Tibial artery (tissue), 4 donors: ENCODE data around the gene ICA1.

Experiments
- DNase-seq, 2 donors: peaks; one replicate each; pipeline ENCODE4 v3.0.0-alpha.2; 2019
- H3K27ac ChIP-seq, 2 donors: fragments of 200-600 bp; sonication (generic) in 1 of 2; 1 replicate in 1 of 2; 2 replicates in 1 of 2; pipeline ENCODE4 v1.5.1; 2018 to 2019; ENCODE audit warnings: mild to moderate bottlenecking in 1 of 2
- H3K27me3 ChIP-seq, 2 donors: fragments of 200-600 bp; sonication (generic) in 1 of 2; one replicate each; pipeline versions ENCODE4 v1.5.1 to v1.6.0; 2016 to 2019
- H3K36me3 ChIP-seq, 3 donors: fragments of 200-600 bp; sonication (generic) in 2 of 3; one replicate each; pipeline ENCODE4 v1.5.1; 2016 to 2019; ENCODE audit warnings: mild to moderate bottlenecking in 2 of 3
- H3K4me1 ChIP-seq, 4 donors: fragments of 200-600 bp; sonication (generic) in 2 of 4; 1 replicate in 3 of 4; 2 replicates in 1 of 4; pipeline ENCODE4 v1.5.1; 2016 to 2019
- H3K4me3 ChIP-seq, 2 donors: fragments of 200-600 bp; sonication (generic) in 1 of 2; 1 replicate in 1 of 2; 2 replicates in 1 of 2; pipeline ENCODE4 v1.5.1; 2018 to 2019; ENCODE audit warnings: mild to moderate bottlenecking in 2 of 2
- H3K9me3 ChIP-seq, 3 donors: fragments of 200-600 bp; sonication (generic) in 1 of 3; one replicate each; pipeline ENCODE4 v1.5.1; 2016 to 2019
- CTCF ChIP-seq, 2 experiments: fragments of 200-600 bp in 1 of 2; fragments of 450-650 bp in 1 of 2; IDR thresholded peaks; one replicate each; pipeline ENCODE4 v1.5.1; 2017 to 2019; ENCODE audit warnings: antibody characterized with exemption in 2 of 2, mild to moderate bottlenecking in 1 of 2, moderate library complexity in 1 of 2
- intact Hi-C: fragments of 100-400 bp; cut with DNase I; formaldehyde crosslinking; loops from one replicate; pipeline ENCODE4 v1.15.0; 2023; ENCODE audit warnings: low total_unique reads

ICA1 gene

GRCh38 chr7:8113184-8113583 lies 148.8 kb downstream of the ICA1 start:
- no peak for DNase-seq
- Histone ChIP-seq H3K4me3 (no peak overlapping the region), H3K9me3 (no peaks in the 10 kb centered on the region), H3K36me3 (no peaks in the 10 kb centered on the region), H3K27me3 (no peaks in the 10 kb centered on the region), H3K27ac (no peak overlapping the region), H3K4me1 (no peaks in the 10 kb centered on the region)
- intact Hi-C loops, result no loop called here
- TF ChIP-seq CTCF (IDR thresholded peaks at IDR 0.05), result no peak

GRCh38 chr7:8112685-8113084 lies 149.3 kb downstream of the ICA1 start:
- Histone ChIP-seq H3K27ac (no peak overlapping the region), H3K4me1 (no peaks in the 10 kb centered on the region), H3K4me3 (no peak overlapping the region), H3K27me3 (no peaks in the 10 kb centered on the region), H3K9me3 (no peaks in the 10 kb centered on the region), H3K36me3 (no peaks in the 10 kb centered on the region)
- DNase-seq, result no peak
- no peak for TF ChIP-seq CTCF (IDR thresholded peaks at IDR 0.05)
- intact Hi-C loops, result no loop called here

GRCh38 chr7:8111282-8111960 lies 150.5 kb downstream of the ICA1 start:
- DNase-seq, result no peak
- no peaks in the 10 kb centered on the region for H3K4me1 ChIP-seq
- H3K27me3 ChIP-seq, result no peaks in the 10 kb centered on the region
- intact Hi-C loops, result no loop called here
- H3K9me3 ChIP-seq, result no peaks in the 10 kb centered on the region
- no peaks in the 10 kb centered on the region for H3K36me3 ChIP-seq
- no peak overlapping the region for H3K4me3 ChIP-seq
- H3K27ac ChIP-seq, result no peak overlapping the region
- TF ChIP-seq CTCF (IDR thresholded peaks at IDR 0.05), result no peak

- Histone ChIP-seq H3K36me3 (no peaks in the 10 kb centered on the region), H3K27ac (no peak overlapping the region), H3K4me1 (no peaks in the 10 kb centered on the region), H3K9me3 (no peaks in the 10 kb centered on the region), H3K4me3 (no peak overlapping the region), H3K27me3 (no peaks in the 10 kb centered on the region)
- intact Hi-C loops, result no loop called here
- no peak for DNase-seq
- no peak for TF ChIP-seq CTCF (IDR thresholded peaks at IDR 0.05)
Measured at GRCh38 chr7:8109196-8110022, 152.6 kb downstream of the ICA1 start.

- Histone ChIP-seq H3K36me3 (no peaks in the 10 kb centered on the region), H3K9me3 (peaks cover 0 to 3% (median 0%) of the 10 kb centered on the region in 3 donors), H3K4me3 (no peak overlapping the region), H3K27ac (no peak overlapping the region), H3K4me1 (no peaks in the 10 kb centered on the region), H3K27me3 (no peaks in the 10 kb centered on the region)
- no peak for TF ChIP-seq CTCF (IDR thresholded peaks at IDR 0.05)
- no peak for DNase-seq
- intact Hi-C loops, result no loop called here
Measured at GRCh38 chr7:8105449-8106095, 156.4 kb downstream of the ICA1 start.
